DMS53 treated with DMSO at 0.1 percent for 48 hours (cell line): ENCODE results near the gene MMP3.

ENCODE experiments used
- DNase-seq: peaks from one replicate; lab custom pipeline; 2025; ENCODE audit not compliant: unreplicated experiment; lab: John Stamatoyannopoulos, UW

MMP3 gene

DNA sequence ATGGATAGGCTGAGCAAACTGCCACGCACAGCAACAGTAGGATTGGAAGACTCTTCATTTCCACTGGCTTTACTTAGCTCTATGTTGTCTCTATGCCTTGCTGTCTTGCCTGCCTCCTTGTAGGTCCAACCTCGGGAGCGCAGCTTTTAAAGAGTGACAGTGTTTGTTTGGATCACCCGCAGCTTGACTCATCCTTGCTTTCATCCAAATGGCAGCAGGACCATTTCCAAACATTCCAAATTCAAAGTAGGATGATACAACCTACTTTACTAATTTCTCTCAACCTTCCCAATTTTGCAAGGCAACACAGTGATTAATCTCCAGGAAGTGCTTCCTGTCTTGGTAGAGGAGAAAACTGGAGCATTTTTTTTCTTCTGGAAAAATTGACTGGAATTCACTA lies at the start of gene MMP3:
Gene MMP3, minus strand, starts transcription at position 121 of the 400 bp plus-strand sequence. Its CDS starts 63 bp downstream, at position 58.
- no peak for DNase-seq

DNA sequence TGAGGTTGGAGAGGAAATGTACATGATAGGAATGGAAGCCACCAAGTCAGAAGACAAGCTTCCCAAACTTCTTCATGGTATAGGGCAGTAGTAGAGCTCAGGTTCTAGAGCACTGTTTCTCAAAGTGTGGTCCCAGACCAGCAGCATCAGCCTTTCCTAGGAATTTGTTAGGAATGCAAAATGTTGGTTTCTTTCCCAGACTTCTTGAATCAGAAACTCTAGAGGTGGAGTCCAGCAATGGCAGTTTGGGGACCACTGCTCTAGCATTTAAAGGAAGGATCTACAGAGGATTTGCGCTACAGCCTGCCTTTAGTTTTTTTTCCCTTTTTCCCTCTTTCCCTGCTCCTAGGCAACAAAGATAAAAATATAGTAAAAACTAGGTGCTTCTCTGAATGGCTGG lies 48.3 kb upstream of the MMP3 start:
- DNase-seq = no peak

DNA sequence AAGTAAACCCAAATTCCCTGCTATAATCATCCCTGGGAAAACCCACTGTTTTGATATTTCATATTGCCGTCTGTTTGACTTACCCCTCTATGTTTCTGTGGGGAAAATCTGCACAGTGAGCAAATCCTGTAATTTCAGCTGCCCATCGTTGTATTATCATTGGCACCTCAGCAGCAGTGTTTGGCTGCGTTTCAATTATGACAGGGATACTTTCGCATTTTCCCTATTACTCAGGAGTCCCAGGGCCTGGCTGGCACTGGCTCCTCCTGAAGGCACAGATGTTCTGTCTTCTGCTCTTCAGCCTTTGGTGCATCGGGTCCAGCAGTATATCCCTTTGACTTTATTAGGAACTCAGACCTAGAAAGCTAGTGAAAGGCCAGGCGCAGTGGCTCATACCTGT lies 43.6 kb upstream of the MMP3 start:
- DNase-seq = no peak

DNA sequence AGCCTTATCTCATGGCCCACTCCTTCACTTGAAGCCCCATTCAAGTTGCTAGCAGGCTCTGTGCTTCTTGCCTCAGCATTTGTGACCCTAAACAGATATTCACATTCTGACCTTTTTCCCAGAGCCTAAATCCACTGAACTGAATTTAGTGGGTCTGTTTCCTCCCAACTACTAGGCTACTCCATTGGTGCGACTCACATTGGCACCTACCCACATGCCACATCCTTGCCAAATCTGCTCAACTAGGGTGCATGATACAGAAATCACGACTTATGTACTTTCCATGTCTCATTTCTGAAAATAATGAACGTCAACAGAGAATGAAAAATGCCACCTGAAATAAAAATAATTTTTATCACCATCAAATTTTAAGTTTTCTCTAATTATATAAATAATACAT lies 39.7 kb upstream of the MMP3 start:
- no peak for DNase-seq

DNA sequence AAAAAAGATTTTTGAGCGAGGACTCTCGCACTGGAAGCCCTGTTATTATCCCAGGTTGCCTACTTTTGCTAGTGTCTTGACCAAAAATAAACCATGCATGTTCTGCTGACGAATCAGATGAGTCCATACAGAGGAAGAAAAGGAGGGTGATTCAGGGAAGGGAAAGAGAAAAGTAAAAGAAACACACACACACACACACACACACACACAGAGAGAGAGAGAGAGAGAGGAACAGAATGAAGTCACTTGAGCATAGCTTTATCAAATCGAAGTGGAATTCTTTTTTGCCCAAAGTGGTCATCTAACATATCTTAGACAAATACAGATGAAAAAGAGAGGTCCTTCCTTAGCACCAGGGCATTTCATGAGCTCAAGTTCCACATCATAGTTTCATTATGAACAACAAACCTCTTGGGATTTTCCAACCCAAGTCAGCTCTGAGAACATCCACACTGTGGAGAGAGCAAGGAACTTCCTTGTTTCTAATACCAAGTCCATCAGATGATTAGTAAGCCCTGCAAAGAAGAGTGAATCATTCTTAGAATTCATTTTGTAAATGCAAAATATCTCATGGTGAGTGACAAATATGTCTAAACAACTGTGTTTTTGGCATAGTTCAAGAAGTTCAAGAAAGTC lies 39.1 kb upstream of the MMP3 start:
- no peak for DNase-seq

DNA sequence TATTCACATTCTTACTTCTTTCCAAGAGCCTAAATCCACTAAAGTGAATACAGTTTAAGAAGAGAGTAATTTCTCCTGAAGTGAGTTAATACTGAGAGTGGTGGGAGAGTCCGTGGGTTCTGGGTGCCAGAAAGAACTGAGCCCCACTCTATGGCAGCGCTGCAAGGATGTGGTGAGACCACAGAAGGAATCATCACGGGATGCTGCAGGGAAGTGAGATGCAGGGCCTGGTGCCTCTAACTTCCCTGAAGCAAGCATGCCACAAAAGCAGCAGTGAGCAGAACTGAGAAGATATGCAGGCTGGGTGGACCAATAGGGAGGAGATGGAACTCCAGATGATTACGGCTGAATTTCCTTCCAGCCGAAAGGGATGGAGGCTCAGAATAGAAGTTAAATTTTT lies 36.4 kb upstream of the MMP3 start:
- no peak for DNase-seq

DNA sequence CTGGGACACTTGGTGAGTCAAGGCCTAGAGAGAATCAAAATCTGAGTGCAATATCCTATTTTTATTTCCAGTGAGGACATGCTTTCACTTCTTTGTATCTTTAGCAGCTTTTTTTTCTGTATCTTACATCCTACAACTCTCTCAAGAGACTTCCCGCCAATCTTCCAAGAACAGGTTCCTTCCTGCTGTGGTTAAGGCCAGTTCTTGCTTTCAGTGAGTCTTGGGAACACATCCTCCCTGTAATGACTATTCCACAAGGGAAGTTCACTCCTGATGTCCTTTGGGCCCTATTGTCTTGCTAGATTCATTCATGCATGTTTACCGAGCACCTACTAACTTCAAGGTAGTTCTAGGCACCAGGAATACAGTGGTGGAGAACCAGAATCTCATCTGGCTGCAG lies 35.2 kb upstream of the MMP3 start:
- no peak for DNase-seq

DNA sequence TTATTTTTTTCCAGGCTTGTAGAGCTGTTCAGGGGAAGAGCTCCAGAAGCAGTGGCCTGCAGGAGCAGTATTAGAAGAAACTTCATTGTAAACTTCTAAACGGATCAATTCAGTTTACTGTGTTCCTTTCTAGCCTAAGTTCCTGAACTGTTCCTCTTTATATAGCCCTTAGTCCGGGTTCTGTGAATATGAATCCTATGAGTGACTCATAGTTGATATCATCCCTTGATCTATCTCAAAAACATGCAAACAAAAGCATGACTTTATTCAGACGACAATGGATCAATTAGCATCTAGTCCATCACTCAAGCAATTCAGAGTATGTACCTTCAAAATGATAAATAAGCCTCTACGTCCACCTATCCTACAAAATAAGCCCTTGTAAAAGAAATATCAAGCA lies 31.4 kb upstream of the MMP3 start, which contains the start of gene MMP12:
Gene MMP12, minus strand, starts transcription at position 131 of the 400 bp plus-strand sequence. Its CDS starts 45 bp downstream, at position 86.
- DNase-seq = no peak

DNA sequence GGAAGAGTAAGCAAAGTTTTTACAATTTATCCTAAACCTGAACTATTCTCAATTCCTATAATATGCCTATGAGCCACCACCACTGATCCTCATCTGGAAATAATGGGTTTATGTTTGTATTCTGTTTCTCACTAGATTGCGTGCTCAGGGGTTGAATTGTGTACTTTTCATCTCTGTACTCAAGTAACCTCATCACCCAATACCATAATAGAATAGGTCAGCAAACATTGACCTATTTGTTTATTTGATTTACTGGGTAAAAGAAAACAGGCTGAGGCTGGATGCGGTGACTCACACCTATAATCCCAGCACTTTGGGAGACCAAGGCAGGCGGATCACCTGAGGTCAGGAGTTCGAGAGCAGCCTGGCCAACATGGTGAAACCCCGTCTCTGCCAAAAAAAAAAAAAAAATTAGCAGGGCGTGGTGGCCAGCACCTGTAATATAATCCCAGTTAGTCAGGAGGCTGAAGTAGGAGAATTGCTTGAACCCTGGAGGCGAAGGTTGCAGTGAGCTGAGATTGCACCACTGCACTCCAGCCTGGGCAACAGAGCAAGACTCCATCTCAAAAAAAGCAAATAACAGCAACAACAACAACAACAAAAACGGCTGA lies 26.1 kb upstream of the MMP3 start:
- peak; percentile 98 for DNase-seq

DNA sequence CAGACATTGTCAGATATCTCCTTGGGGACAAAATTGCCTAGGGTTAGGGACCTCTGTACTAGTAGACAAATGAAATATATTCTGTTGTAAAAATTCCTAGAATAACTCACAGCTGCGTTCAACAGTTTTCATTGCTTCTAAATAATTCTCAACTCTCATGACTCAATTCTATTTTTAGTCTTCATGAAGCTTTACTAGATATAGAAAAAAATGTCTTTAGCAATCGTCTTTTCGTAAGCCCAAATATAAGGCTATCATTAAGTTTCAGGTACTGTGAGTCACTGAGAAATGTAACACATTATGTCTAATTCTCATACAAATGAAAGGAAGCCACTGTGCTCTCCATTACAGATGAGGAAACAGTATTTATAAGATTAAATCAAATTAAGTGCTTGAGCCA lies 24.9 kb upstream of the MMP3 start:
- DNase-seq = no peak

DNA sequence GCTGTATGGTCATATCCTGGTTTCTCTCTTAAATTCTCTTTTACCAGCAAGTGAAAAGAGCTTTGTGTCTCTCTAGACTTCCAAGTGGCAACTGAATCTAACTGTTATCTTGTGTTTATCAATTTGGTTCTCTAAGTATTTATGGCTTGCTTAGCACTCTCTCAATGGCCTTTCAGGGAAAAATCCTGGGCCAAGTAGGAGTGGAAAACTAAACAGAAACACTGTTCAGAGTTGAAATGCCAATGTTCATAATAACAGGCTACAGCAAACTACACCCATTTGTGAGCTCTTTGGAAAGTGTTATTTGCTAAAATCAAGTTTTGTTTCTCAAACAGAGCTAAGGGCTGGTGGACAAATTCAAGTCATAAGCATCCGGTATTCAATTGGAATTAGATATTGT lies 21.3 kb upstream of the MMP3 start:
- no peak for DNase-seq

DNA sequence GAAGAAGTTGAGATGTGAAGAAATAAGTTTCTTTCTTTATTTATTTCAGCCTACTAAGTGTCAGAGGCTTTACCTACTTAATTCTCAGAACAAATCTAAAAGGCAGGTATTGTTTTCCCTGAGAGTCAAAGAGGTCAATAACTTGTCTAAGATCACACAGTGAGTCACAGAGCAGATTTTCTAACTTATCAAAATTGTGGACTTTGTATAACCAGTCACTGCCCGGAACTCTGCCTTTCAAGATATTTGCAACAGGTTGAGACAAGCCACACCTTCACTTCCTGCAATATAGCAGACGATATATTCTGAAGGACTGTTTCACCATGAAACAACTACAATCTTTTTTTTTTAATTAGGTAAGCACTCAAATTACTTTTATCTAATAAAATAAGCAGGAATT lies 10.5 kb upstream of the MMP3 start:
- no peak for DNase-seq

DNA sequence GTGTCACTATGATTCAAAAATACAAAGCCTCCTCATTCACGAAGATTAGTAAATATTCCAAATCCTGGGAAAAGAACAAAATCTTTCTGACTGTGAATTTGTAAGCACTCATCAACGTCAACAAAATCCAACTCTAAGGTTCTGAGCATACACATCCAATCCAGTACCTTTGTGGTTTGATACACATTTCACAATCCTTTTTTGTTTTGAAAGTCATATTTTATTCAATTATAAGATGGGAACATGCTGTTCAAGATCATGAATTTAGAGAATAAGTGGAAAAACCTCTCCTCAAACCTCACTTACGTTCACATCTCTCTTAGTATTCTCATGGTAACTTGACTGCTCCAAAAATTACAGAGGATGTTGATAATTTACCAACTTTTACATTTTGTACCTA lies 9.6 kb upstream of the MMP3 start:
- DNase-seq = no peak

DNA sequence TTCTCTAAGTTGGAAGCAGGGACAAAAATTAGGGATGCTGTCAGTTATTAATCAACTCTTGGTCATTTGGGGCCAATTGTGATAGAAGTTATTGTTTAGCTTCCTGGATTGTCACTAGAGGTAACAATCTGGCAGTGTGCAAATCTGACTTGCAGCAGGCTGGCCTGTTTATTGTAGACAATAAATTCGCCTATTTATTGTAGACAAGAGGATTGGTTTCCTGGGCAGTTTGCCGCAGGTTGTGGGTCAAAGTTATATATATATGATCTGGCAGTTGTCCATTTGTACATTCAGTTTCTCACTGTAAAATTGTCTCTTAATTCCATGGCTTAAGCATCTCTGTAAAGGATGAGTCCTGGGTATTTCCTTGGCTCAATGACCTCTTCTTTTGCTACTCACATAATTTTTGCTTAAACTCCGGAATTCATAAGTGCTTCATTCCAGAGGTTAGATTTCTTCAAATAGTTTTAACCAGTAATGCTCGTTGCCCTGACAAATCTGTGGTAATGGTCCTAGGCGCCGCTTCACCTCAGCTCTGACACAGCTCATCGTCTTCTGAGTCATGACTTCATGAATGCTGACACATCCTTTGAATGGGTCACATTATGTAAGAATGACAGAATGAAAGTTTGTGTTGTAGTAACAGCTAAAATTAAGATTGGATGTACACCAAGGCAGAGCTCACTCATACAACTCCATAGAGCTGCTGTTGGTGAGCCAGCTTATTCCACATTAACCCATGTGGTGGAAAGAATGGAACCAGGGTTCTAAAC lies 7.8 kb upstream of the MMP3 start:
- DNase-seq = no peak

DNA sequence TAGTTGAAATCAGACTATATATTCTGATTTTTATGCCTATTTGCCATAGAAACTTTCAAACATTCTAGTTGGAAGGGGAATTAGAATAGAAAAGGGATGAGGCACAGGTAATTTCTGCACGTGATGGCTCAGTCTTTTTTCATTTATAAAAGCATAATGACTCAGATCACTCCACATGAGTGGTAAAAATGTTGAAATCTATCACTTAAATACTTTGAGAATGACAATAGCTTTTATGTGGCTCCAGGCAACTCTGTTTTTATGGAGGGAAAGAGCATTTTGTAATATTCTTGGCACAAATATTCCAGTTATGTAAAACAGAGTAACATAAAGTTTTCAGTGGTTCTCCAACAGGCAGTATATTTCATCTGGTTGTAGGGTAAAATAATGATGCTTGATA lies 5.9 kb upstream of the MMP3 start:
- no peak for DNase-seq

DNA sequence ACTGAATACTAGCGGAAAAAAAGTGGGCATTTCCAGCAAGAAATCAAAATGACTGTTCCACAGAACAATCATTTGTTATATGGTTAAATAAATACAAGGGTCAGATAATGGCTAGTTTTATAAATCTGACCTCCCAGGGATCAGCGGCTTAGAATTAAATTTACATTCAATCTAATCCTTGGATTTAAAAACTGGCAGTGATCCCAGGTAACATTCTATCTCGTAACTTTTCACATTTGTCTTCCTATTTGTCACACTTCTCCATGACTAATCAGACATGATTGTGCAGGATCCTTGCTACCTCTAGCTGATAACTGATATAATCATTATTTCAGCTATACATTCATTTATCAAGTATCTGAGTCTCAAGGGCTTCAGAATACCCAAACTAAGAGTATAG lies 2.9 kb upstream of the MMP3 start:
- DNase-seq = no peak

DNA sequence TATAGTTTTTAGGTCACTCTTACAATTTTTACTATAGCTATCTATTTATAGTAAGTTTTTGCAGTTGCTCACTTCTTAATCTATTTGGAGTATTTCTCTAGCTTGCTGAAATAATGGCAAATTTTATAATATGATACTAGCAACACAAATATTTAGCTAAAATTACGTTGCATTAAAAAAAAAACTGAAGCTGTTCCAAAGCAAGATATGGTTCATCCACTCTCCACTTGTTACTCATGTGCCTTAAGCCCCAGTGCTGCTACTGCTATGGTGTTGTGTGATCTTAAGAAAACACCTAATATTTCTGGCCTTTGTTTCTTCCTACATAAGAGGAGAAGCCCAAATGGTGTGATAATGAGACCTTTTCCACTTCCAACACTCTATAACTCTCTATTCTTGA lies 479 bp downstream of the MMP3 start:
- no peak for DNase-seq

DNA sequence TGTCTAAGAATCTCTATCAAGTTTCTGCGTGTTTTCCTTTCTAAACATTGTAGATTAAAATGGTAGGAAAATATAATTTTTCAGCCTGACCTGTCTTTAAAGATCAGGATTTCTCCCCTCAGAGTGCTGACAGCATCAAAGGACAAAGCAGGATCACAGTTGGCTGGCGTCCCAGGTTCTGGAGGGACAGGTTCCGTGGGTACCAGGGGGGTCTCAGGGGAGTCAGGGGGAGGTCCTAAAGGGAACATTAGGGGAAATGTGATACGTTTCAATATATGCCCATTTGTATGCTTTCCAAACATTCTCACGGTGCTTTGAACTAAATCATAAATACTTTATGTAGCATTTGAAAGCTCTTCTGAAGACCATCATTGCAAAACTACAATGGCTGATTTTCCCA lies 3.4 kb downstream of the MMP3 start:
- no peak for DNase-seq

DNA sequence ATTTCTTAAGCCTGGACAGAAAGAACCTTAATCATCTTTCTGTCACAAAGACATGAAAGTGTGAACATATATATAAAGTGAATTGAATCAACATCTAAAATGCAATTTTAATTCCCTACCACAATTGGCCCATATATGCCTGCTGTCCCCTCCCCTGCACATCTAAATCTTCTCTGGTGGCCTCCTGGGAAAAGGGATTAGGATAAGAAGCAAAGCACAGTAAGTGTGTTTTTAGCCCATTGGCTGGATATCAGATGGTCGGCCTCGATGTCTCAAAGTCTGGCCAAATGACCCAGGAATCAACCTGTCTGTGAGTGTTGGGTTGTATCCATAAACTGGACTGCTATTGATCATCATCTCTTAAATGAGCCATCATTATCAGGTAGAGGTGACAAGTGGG lies 5.8 kb downstream of the MMP3 start:
- DNase-seq = no peak

DNA sequence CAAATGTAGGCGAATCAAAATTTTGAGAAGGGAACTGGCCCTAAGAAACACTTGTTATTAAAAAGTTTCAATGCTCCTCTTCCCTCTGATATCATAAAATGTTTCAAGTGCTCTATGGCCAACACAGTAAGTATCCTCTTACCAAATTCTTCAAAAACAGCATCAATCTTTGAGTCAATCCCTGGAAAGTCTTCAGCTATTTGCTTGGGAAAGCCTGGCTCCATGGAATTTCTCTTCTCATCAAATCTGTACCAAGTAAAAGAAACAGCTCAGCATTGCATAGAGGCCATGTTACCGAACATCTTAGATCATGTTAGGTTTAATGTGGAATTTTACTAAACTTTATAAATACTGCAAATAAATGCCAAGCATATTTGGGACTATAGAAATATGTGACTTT lies 6.3 kb downstream of the MMP3 start:
- no peak for DNase-seq

DNA sequence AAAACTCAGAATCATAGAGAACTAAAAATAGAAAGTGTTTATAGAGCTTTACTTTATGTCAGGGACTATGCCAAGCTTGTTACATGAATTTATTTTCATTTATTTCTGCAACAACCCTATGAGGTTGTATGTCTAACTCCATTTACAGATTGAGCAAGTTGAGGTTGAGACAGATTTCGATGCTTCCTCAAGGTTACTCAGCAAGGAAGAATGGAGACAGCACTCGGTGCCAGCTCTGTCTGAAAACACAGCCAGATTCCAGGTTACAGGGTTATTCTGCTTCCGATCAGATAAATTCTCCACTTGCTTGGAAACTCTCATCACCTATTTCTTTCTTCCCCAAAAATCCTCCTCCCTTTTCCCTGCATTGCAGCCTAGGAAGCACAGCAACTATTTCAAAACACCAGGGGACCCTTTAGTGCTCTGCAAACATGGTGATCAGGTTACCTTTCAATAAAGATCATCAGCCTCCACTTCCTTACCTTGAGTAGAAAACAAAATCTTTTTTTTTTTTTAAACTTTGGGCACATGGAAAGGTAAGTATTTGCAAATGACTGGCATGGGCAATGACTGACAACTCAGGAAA lies 7.0 kb downstream of the MMP3 start:
- no peak for DNase-seq

DNA sequence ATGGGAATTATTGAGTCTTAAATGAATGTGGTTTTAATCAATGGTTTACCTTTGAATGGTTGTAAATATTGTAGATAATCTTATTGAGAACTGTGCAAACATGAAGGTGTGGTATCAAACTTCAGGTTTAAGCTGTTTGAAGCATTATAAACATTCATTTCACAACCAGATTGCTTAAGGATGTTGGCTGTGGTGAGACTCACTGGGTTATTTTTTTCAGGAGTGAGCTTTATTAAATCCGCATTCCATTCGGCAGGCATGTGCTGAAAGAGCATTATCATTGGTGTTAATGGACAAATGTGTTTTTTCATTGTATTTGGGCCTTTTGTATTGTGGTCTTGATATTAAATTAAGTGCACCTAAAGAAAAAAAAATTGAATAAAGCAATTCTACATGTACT lies 9.7 kb downstream of the MMP3 start:
- no peak for DNase-seq
